HTERT RPE-1 (cell line): ENCODE data around the gene SHISA4.

Experiments
- in situ Hi-C: fragments of 300-500 bp; cut with MboI; formaldehyde crosslinking; loops from 4 replicates; pipeline ENCODE4 v1.14.3; 2020; ENCODE audit warnings: low sequenced_read_pairs

SHISA4 gene

DNA sequence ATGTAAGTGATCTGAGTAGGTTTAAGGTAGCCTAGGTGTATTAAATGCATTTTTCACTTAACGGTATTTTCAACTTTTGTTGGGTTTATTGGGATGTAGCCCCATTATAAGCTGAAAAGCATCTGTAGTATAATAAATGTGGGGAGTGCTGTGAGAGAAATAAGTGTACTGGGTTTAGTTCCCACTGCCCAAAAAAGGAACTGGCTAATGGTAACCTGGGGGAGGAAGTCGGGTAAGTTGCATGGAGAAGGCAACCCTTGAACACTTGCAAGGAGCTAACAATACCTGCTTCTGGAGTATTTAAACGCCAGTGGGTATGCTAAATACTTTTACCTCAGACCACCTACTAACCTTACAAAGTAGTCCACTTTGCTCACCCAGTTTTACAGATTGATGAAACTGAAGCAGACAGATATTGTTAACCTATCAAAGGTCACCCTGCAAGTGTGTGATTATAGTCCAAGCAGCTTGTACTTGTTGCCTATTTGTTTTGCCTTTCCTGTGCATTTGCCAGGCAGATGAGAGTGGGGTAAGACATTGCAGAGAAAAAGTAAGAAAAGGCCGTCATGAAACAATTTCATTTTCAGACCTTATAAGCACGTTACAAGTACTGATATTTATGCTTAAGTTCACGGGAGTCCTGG, 7.6 kb upstream of the SHISA4 start:
- in situ Hi-C loops, result no loop called here

GRCh38 chr1:201881617-201882016, 7.1 kb upstream of the SHISA4 start:
- in situ Hi-C loops, result no loop called here

DNA sequence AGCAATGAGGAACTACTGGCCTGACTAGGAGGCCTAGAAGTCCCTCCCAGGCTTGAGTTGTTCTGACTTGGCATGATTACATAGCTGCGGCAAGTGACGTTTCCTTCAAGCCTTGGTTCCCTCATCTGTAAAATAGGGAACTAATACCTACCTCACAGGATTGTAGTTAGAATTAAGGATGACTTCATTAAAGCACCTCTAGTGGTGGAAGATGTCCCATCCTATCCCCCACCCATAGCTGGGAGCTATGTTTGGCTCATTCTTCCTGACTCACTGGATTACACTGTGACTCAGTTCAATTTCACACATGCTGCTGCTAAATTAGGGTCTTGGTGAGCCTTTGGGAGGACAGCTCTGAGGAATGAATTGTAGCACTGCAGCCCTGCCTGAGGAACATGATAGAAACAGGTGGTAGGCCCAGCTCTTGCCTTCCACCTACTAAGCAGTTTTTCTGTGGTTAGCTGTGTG, 6.0 kb upstream of the SHISA4 start:
- in situ Hi-C loops, result no loop called here

GRCh38 chr1:201883266-201883665, 5.4 kb upstream of the SHISA4 start:
- in situ Hi-C loops, result no loop called here

GRCh38 chr1:201883786-201884185, 4.9 kb upstream of the SHISA4 start:
- in situ Hi-C loops, result no loop called here

DNA sequence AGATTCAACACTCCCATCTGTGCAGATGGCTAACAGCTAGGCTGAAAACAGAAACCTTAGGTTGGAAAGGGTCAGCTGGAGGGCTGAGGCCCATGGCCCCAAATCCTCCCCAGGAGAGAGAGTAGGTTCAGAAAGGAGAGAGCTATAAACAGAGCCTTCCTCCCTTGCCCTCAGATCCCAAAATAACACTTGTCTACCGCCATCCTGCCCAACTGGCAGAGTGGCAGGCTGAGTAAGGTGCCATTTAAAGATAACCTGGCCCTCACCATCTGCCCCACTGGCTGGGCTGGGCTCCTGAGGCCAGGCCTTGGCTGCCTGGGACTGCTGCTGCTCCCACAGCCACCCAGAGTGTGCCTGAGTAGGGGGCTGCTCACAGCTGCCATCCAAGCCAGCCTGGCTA, 4.3 kb upstream of the SHISA4 start:
- in situ Hi-C loops, result no loop called here

DNA sequence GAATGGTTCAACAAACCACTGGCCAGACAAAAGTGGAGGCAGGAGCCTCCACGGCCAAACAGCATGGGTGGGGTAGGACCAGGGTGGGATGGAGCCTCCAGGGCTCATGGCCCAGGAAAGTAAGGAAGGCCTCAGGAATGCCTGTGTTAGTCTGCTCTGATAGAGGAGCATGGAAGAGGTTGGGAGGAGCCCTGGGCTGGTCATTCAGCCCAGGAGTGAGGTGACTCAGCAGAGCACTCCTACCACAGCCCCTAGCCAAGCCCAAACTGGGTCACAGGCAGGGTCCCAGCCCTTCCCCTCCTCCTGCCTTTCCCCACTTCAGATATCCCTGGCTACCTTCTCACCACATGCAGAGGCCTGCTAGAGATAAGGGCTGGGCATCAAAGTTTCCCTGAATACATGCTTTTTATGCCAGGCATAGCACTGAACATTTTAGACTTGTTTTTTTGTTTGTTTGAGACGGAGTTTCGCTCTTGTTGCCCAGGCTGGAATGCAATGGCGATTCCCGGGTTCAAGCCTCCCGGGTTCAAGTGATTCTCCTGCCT, 3.1 kb upstream of the SHISA4 start:
- in situ Hi-C loops, result no loop called here

GRCh38 chr1:201886103-201886885, 2.4 kb upstream of the SHISA4 start:
- in situ Hi-C loops, result no loop called here

- in situ Hi-C loops, result no loop called here
These were observed 1.4 kb upstream of the SHISA4 start for GRCh38 chr1:201887116-201887866.

GRCh38 chr1:201889090-201889968, 631 bp downstream of the SHISA4 start:
- in situ Hi-C loops, result no loop called here

GRCh38 chr1:201890223-201890622, 1.5 kb downstream of the SHISA4 start:
- in situ Hi-C loops, result no loop called here

GRCh38 chr1:201890806-201891450, 2.2 kb downstream of the SHISA4 start:
- in situ Hi-C loops, result no loop called here

DNA sequence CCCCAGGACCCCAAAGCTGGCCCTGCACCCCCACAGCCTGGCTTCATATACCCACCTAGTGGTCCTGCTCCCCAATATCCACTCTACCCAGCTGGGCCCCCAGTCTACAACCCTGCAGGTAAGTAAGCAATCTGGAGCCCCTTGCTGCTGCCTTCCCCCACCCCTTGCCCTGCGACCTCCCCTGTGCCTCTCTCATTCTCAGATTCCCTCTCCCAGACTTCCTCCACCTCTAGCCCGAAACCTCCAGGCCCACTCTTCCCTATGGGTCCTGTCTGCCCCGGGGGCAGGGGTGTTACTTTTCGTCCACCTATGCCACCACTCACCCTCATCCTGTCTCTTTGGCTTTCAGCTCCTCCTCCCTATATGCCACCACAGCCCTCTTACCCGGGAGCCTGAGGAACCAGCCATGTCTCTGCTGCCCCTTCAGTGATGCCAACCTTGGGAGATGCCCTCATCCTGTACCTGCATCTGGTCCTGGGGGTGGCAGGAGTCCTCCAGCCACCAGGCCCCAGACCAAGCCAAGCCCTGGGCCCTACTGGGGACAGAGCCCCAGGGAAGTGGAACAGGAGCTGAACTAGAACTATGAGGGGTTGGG, 2.9 kb downstream of the SHISA4 start:
- in situ Hi-C loops, result no loop called here

GRCh38 chr1:201892211-201892610, 3.5 kb downstream of the SHISA4 start:
- in situ Hi-C loops, result no loop called here

DNA sequence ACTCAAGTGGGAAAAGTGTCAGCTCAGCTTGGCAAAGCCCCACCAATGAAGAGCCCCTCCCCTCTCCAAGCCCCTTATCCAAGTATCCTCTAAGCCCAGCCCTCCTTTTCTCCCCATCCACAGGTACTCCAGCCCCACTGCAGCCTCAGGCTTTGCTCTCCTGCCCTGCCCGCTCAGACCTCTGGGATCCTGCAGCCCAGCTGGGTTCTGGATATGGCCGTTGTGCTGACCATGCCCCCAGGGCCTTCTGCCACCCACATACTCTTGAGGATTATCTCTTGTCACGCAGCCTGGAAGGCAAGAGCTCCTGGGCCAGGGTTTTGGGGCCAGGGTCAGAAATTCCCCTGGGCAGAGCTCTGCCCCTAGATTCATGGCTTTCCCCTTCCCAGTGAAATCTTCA, 4.7 kb downstream of the SHISA4 start:
- in situ Hi-C loops, result no loop called here

GRCh38 chr1:201894343-201895119, 5.8 kb downstream of the SHISA4 start:
- in situ Hi-C loops, result no loop called here

DNA sequence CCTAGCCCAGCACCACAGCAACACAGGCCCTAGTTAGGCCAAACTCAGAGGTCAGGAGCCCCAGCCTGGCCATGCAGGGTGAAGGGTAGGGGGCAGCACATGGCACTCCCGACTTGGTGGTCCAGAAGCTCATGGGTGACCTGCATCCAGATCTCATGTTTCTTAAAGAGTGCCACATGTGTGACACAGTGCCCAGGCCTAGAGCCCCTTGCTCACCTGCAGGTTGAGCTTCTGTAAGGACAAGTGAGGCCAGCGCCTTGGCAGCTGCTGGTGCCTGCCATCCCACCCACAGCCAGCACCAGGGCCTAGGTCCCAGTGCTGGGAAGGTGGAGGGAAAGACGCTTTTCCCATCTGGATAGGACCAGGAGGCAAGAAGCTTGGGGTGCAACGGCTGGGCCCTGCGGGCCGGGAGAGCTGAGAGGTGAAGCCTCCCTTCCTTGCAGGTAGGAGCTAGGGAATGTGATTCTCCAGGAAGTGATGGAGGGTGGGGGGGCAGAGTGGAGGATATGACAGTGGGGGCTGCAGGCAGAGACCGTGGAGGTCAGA, 6.5 kb downstream of the SHISA4 start:
- in situ Hi-C loops, result no loop called here
